PC-3 (cell line): ENCODE data around the gene PAK4.

Source experiments
- EZH2phosphoT487 ChIP-seq: fragments of 300-600 bp; sonication (generic); IDR thresholded peaks from 2 replicates; pipeline ENCODE4 v1.6.1; 2018; ENCODE audit warnings: mild to moderate bottlenecking, antibody characterized with exemption, low read length, borderline replicate concordance
- TF ChIP-seq, protein P1 (sequence below): fragments of 300-600 bp; sonication (generic); conservative IDR thresholded peaks from 2 replicates; pipeline ENCODE4 v1.5.1; 2017; ENCODE audit warnings: antibody characterized with exemption, low read depth, mild to moderate bottlenecking, low read length

- no peak for TF ChIP-seq EZH2phosphoT487
- TF ChIP-seq, protein P1, sequence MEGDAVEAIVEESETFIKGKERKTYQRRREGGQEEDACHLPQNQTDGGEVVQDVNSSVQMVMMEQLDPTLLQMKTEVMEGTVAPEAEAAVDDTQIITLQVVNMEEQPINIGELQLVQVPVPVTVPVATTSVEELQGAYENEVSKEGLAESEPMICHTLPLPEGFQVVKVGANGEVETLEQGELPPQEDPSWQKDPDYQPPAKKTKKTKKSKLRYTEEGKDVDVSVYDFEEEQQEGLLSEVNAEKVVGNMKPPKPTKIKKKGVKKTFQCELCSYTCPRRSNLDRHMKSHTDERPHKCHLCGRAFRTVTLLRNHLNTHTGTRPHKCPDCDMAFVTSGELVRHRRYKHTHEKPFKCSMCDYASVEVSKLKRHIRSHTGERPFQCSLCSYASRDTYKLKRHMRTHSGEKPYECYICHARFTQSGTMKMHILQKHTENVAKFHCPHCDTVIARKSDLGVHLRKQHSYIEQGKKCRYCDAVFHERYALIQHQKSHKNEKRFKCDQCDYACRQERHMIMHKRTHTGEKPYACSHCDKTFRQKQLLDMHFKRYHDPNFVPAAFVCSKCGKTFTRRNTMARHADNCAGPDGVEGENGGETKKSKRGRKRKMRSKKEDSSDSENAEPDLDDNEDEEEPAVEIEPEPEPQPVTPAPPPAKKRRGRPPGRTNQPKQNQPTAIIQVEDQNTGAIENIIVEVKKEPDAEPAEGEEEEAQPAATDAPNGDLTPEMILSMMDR = no peak
Measured at GRCh38 chr19:39196320-39196719, 70.7 kb downstream of the PAK4 start.
